ENCODE measurements around the gene PCDHGA6.

The PCDHGA6 gene

GRCh38 chr5:141359790-141360426, 13.8 kb upstream of the PCDHGA6 start, which contains the start of gene PCDHGB2:
Gene PCDHGB2, plus strand, starts transcription at chr5:141359994. Its CDS starts 142 bp downstream, at chr5:141360136.
- H3K27me3 ChIP-seq (ENCODE audit: insufficient read depth, poor library complexity, severe bottlenecking) = no peaks in the 10 kb centered on the region
- DNase-seq (ENCODE audit: low read depth in 1 of 2, low spot score in 1 of 2) = no peak
- no peak within 1 kb of the TSS for H3K27ac ChIP-seq (replicated peaks)
- no peak within 1 kb of the TSS for H3K4me3 ChIP-seq (replicated peaks; ENCODE audit: insufficient read depth, low read length)
- TF ChIP-seq POLR2AphosphoS5 (IDR thresholded peaks at IDR 0.05; ENCODE audit: low read depth) (no peak), REST (IDR thresholded peaks at IDR 0.05; ENCODE audit: insufficient replicate concordance, low read depth) (no peak), GABPA (IDR thresholded peaks at IDR 0.05; ENCODE audit: low read depth) (no peak), CTCF (IDR thresholded peaks at IDR 0.05; ENCODE audit: insufficient read depth, low read length) (no peak), SPI1 (IDR thresholded peaks at IDR 0.05; ENCODE audit: borderline replicate concordance, low read depth) (no peak)

- DNase-seq (ENCODE audit: low read depth in 1 of 2, low spot score in 1 of 2) = no peak
- H3K27ac ChIP-seq (replicated peaks) = no peak overlapping the region
- no peaks in the 10 kb centered on the region for H3K27me3 ChIP-seq (ENCODE audit: insufficient read depth, poor library complexity, severe bottlenecking)
- TF ChIP-seq SPI1 (IDR thresholded peaks at IDR 0.05; ENCODE audit: borderline replicate concordance, low read depth) (no peak), REST (IDR thresholded peaks at IDR 0.05; ENCODE audit: insufficient replicate concordance, low read depth) (no peak), CTCF (IDR thresholded peaks at IDR 0.05; ENCODE audit: insufficient read depth, low read length) (no peak)
- no peak overlapping the region for H3K4me3 ChIP-seq (replicated peaks; ENCODE audit: insufficient read depth, low read length)
These were observed 13.0 kb upstream of the PCDHGA6 start for GRCh38 chr5:141360685-141361084.

GRCh38 chr5:141362719-141363118, 11.0 kb upstream of the PCDHGA6 start:
- no peak for DNase-seq (ENCODE audit: low read depth in 1 of 2, low spot score in 1 of 2)
- Histone ChIP-seq H3K4me3 (replicated peaks; ENCODE audit: insufficient read depth, low read length) (no peak overlapping the region), H3K27ac (replicated peaks) (no peak overlapping the region), H3K27me3 (ENCODE audit: insufficient read depth, poor library complexity, severe bottlenecking) (no peaks in the 10 kb centered on the region)
- TF ChIP-seq GABPA (IDR thresholded peaks at IDR 0.05; ENCODE audit: low read depth) (no peak), POLR2AphosphoS5 (IDR thresholded peaks at IDR 0.05; ENCODE audit: low read depth) (no peak), REST (IDR thresholded peaks at IDR 0.05; ENCODE audit: insufficient replicate concordance, low read depth) (no peak), SPI1 (IDR thresholded peaks at IDR 0.05; ENCODE audit: borderline replicate concordance, low read depth) (no peak), CTCF (IDR thresholded peaks at IDR 0.05; ENCODE audit: insufficient read depth, low read length) (no peak)

All from HL-60 (cell line).